Sciatic nerve (tissue), 2 donors: ENCODE results near the gene RCAN2. TPM values are rescaled to one million over a fixed set of nuclear protein-coding genes. Genes with fewer than 3 reads are reported as not detected.
A peak's percentile ranks its signal among the peaks of the same experiment; 100 is the strongest.

Experiments used
- ATAC-seq: fragments of 200-7000 bp; cut with Tn5 transposase; one replicate; pipeline ENCODE4 v1.9.1; 2020; ENCODE audit warnings: mild to moderate bottlenecking, moderate library complexity
- DNase-seq: peaks from one replicate; pipeline ENCODE4 v3.0.0-alpha.2; 2020; ENCODE audit warnings: low spot score
- intact Hi-C: fragments of 100-400 bp; cut with DNase I; formaldehyde crosslinking; loops from one replicate; pipeline ENCODE4 v1.14.2; 2022
- total RNA-seq: library from RNA; stranded (reverse); fragmentation: NEBNext Ultra II Directional; extraction: Animal tissue kit (Norgen Biotek cat#: 25700); gene quantifications from one replicate; pipeline ENCODE4 v1.2.1, GENCODE V29; 2021
- donor health status: DM: no; HTN: no; CAD: no.
- donor health status: DM: no; HTN: no; CAD: no.

The RCAN2 gene
- total RNA-seq, 1 donor from 2014 or later = 14.8 TPM

GRCh38 chr6:46215213-46215612 is 276.0 kb downstream of the RCAN2 start:
- DNase-seq = no peak
- ATAC-seq = no peak
- intact Hi-C loops = no loop called here

DNA sequence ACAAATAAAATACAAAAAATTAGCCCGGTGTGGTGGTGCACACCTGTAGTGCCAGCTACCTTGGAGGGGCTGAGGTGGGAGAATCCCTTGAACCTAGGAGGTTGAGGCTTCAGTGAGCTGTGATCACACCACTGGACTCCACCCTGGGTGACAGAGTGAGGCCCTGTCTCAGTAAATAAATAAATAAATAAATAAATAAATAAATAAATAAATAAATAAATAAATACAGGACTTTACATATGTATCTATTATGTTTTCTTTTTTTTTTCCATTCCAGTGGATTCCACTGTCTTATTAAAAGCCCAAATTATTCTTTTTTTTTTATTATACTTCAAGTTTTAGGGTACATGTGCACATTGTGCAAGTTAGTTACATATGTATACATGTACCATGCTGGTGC is 279.3 kb downstream of the RCAN2 start:
- ATAC-seq (no peak), DNase-seq (no peak)
- intact Hi-C loops = no loop called here

DNA sequence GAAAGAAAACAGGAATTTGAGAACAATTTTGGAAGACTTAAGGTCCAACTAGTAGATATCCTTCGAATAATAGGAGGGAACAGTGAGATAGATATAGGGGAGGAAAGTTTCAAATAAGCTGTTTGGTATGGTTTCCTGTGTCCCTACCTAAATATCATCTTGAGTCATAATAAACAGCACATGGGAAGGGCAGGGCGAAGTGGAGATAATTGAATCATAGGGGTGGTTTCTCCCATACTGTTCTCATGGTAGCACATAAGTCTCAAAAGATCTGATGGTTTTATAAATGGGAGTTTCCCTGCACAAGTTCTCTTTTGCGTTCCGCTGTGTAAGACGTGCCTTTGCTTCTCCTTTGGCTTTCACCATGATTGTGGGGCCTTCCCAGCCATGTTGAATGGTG is 281.0 kb downstream of the RCAN2 start:
- DNase-seq (no peak), ATAC-seq (no peak)
- intact Hi-C loops = no loop called here

DNA sequence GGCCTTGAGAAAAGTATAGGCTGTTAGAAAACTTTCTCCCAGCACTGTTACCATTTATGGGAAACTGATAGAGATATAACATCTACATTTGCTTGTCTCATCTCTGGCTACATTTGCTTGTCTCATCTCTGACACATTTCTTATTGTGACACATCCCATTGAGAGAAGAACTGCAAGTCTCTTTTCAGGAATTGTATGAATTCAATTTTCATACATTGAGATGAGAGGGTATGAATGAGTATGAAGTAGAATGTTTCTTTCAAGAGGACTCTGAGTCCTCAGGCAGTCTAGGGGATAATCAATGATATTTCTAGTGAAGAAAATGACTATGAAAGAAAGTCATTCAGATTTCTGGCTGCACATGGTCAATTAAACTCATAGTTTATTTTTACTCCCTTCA is 282.9 kb downstream of the RCAN2 start:
- DNase-seq (no peak), ATAC-seq (no peak)
- intact Hi-C loops = no loop called here

GRCh38 chr6:46207174-46207573 is 284.1 kb downstream of the RCAN2 start:
- DNase-seq = no peak
- intact Hi-C loops = no loop called here
- no peak for ATAC-seq

DNA sequence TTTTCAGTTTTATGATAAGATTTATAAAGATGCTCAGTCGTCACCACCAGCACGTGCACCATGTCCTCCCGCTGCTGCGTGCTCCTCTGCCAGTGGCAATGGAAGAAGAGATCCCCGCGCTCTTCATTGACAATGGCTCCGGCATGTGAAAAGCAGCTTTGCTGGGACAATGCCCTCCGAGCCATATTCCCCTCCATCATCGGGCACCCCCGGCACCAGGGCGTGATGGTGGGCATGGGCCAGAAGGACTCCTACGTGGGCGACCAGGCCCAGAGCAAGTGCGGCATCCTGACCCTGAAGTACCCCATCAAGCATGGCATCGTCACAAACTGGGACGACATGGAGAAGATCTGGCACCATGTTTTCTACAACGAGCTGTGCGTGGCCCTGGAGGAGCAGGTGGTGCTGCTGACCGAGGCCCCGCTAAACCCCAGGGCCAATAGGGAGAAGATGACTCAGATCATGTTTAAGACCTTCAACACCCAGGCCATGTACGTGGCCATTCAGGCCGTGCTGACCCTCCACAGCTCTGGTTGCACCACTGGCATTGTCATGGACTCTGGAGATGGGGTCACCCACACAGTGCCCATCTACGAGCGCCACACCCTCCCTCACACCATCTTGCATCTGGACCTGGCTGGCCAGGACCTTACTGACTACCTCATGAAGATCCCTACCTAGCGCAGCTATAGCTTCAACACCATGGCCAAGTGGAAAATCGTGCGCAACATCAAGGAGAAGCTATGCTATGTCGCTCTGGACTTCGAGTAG is 286.2 kb downstream of the RCAN2 start:
- ATAC-seq (no peak), DNase-seq (no peak)
- intact Hi-C loops = no loop called here

GRCh38 chr6:46203391-46204177 is 287.7 kb downstream of the RCAN2 start:
- ATAC-seq (no peak), DNase-seq (no peak)
- intact Hi-C loops = no loop called here

DNA sequence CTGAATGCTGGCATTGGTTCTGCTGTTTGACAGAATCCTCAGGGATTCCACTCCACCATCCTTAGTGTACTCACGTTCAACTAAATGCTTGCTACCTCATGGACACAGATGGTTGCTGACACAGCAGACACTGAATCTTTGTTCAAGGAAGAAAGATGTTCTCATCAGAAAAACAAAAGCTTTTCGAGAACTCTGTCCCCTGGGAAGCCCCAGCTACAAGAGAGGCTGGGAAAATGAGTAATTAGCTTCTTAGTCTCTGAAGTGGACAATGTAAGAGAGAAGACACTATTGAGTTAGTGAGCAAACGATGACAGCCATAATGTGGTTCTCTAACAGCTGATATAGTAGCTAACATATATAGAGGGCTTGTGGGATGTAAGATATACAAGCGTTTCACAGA is 289.5 kb downstream of the RCAN2 start:
- peak; percentile 62 for ATAC-seq
- no peak for DNase-seq
- intact Hi-C loops = no loop called here

GRCh38 chr6:46199387-46199786 is 291.9 kb downstream of the RCAN2 start:
- DNase-seq = no peak
- intact Hi-C loops = no loop called here
- ATAC-seq = no peak

DNA sequence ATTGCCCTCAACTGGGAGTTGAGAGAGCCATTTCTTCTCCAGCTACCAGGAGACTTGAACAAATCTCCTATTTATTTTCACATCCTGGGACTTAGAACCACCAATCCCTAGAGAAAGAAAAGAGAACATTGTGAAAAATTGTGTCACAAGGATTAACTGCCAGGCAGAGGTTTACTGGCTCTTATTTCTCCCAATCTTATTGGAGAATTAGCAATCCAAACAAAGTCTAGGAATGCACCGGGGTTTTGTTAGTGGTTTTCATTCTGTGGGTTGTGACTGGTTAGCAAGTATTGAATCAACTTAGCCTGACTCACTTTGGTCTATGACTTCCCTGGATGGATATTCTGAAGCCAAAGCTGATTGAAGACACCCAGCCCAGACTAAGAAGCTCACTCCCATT is 299.3 kb downstream of the RCAN2 start:
- intact Hi-C loops = no loop called here
- ATAC-seq (peak; percentile 41), DNase-seq (no peak)

GRCh38 chr6:46190889-46191288 is 300.4 kb downstream of the RCAN2 start:
- ATAC-seq = no peak
- intact Hi-C loops = no loop called here

GRCh38 chr6:46189726-46190125 is 301.5 kb downstream of the RCAN2 start:
- intact Hi-C loops = no loop called here
- DNase-seq = no peak
- ATAC-seq = no peak

More at GRCh38 chr6:46190889-46191288, 300.4 kb downstream of the RCAN2 start:
- no peak for DNase-seq

- DNase-seq (no peak), ATAC-seq (no peak)
- intact Hi-C loops = no loop called here
Measured at GRCh38 chr6:46186583-46186982, 304.7 kb downstream of the RCAN2 start.

GRCh38 chr6:46184114-46184513 is 307.1 kb downstream of the RCAN2 start:
- ATAC-seq (peak; percentile 24), DNase-seq (no peak)
- intact Hi-C loops = no loop called here

GRCh38 chr6:46175976-46176375 is 315.3 kb downstream of the RCAN2 start:
- intact Hi-C loops = no loop called here
- ATAC-seq (no peak), DNase-seq (no peak)

DNA sequence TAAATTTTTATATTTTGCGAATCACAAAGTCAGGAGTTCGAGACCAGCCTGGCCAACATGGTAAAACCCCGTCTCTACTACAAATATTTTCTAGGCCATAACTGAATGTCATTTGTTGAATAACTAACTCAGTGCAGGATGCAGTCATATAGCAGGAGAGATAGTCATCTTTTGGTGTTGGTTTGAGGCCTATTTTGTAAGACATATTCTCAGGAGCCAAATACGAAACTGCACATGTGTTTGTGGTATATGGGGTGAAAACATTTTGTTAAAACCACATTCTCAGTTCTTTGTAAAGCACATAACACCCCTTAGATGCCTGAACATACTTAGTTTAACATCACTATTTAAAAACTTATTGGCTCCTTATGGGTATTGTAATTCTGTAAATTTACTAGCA is 315.8 kb downstream of the RCAN2 start:
- DNase-seq = no peak
- intact Hi-C loops = no loop called here
- ATAC-seq = no peak

DNA sequence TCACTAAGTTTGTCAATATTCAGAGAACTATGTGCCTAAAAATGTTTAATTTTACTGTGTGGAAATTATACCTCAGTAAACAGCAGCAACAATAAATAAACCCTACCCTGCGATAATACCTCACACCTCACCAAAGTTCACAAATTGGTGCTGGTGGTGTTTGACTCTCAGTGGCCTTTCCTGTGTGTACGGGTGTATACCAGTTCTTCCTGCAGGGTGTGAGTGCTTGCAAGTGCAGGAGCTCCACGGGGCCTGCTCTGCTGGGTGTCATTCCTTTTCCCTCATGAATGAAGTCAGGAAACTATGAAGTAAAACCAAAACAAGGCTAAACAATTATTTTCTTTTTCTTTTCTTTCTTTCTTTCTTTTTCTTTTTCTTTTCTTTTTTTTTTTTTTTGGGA is 316.3 kb downstream of the RCAN2 start:
- DNase-seq = no peak
- intact Hi-C loops = no loop called here
- ATAC-seq = no peak

GRCh38 chr6:46172176-46172575 is 319.1 kb downstream of the RCAN2 start:
- intact Hi-C loops = no loop called here
- ATAC-seq (no peak), DNase-seq (no peak)
